Islet precursor cell (in vitro differentiated cells): Measurements from ENCODE around the gene PPFIBP1.

Experiments
- DNase-seq: peaks from one replicate; pipeline ENCODE4 v3.0.0-alpha.2; 2018

PPFIBP1 gene

DNA sequence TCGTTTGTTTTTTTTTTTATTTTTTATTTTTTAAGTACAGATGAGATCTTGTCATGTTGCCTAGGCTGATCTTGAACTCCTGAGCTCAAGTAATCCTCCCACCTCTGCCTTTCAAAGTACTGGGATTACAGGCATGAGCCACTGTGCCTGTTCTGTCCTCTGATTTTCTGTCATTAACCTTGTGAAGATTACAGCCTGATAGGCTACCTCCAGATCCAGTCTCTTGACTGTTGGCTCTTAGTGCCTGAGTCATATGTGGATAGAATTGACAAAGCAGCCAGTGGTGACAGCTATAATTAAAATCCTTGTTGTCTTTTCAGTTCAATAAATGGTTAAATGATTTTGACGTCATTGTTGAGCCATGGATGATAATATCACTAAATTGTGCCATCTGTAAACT, 151.0 kb downstream of the PPFIBP1 start:
- DNase-seq = no peak

DNA sequence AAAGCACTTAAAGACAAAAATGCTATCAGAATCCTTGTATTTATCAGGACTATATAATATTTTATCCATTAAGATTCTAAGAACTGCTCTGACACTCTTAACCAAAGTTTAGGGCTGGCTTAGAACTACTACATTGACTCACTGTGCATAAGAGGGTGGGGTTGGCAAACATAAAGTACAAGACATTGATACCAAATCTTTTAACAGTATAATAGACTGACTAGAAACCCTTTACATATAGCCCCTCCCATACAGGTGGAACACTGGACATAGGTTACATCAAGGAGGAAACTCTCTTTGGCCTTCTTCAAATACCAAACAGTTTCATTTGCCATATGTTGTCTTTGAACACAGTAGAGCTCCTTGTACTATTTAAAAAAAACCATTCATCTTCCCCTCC, 156.6 kb downstream of the PPFIBP1 start:
- no peak for DNase-seq

DNA sequence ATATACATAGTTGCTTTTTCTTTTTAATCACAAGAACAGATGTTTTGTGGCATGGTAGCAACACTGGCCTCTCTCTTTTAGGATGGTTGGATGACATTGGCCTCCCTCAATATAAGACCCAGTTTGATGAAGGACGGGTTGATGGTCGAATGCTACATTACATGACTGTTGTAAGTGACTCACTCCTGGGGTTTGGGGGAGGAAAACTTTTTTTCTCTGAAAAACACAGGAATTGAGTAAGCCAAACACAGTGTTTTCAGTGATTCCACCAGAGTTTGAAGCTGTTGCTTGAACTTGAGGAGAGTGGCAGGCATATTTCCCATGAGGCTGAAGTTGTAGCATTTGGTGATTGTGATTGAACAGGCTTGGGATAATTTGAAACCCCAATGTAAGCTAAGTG, 158.5 kb downstream of the PPFIBP1 start:
- no peak for DNase-seq

DNA sequence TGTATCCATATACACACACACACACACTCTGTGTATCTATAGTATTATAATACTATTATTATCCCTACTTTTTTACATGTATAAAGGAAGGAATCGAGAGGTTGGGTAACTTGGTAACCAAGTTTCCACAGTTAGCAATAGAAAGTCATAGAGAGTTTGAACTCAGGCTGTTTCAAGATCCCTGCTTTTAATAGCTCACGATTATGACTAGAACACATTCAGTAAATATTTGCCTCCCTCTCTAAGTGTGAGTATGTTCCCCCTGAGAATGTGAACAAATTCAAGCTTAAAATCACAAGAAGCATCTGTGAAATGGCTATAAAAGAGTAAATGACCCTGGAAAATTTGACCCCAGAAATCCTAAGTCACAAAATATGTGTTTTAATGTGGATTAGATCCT, 161.3 kb downstream of the PPFIBP1 start:
- no peak for DNase-seq

DNA sequence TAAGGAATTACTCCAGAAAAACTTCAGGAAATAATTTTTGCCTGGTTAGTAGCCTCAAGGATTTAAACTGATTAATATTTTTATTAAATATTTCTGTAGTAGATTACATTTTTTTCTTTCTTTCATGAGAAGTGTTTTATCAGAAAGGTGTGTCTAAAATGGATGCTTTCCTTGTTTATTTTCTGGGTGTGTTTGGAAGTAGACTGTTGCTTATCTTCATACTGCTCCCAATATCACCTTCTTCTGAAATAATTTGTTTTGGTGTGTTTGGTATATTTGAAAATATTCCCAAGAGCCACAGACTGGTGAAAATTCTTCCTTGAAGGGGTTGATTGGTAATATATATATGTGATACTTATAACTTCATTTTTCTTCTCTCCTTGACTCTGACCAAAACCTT, 162.1 kb downstream of the PPFIBP1 start:
- no peak for DNase-seq

DNA sequence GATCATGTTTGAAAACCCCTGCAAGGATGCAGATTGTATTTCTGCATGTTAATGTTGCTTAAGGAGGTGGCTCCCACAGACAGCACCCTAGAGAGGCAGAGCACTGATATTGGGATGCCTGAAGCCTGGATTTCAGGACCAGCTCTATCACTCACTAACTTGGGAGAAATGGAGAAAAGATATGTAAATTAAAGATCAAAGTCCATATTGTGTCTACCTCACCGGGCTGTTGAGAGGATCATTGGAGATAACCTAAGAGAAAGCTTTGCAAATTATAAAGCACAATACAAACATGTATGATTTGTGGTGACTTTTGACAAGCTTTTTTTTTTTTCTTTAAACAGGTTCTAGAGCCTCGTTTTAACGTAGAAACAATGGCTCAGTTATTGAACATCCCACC, 164.7 kb downstream of the PPFIBP1 start:
- no peak for DNase-seq

DNA sequence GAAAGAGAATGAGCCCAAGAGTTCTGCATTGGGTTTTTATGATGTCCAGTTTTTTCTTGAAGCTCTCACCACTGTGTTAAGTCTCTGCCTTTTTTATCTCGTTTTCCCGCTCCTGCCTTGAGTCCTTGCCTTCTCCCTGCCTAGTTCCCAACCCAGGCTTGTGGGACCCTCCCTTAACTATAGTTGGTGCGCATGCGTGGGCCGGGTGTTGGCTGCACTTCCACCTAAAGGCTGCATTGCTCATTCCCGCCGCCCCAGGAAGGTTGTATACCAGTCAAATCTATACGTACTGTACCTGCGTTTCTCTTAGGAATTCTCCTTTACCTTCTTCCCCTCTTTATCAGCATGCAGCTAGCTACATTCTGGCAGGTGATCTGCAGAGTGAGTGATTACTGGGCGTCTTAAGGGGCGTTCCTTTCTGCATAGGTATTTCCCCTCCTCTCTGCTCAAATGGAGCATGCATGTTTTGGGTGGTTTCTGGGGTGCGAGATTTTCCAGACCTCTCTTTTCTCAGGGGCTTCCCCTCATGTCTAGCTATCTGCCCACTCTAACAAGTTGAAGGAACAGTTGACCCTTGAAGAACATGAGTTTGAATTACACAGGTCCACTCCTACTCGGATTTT, 165.7 kb downstream of the PPFIBP1 start:
- no peak for DNase-seq

DNA sequence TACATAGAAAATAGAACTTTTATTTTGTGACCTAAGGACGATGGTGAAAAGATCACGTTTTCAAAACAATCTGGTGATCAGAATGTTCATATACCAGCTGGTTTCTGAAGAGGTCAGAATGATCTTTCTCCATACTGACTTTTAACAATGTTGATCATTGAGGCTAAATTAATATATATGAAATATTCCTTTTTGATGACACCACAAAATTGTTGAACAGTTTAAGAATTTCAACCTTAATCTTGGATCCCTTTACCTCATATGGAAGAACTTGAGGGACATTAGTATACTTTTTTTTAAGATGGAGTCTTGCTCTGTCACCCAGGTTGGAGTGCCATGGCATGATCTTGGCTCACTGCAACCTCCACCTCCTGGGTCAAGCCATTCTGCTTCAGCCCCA, 169.4 kb downstream of the PPFIBP1 start:
- no peak for DNase-seq

DNA sequence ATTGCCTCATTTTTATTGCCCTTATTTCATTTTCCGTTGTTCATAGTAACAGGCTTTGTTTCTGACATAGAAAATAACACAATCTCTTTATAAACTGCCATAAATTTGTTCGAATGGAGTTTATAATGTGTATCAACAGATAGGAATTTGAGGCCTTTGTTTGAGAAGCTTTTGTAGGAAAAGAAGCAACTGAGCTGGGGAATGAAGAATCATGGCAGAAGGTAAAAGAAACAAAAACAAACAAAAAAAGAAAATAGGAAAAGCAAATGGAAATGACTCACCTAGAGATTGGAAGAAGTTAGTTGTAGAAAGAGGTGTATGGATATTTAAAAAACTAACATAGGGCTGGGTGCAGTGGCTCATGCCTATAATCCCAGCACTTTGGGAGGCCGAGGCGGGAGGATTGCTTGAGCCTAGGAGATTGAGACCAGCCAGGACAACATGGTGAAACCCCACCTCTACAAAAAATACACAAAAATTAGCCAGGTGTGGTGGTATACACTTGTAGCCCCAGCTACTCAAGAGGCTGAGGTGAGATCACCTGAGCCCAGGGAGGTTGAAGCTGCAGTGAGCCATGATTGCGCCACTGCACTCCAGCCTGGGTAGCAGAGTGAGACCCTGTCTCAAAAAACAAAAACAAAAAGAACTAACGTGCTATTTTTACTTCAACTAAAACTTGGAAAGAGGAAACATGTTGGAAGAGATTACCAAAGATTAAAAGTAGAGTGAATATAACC, 171.7 kb downstream of the PPFIBP1 start:
- no peak for DNase-seq

DNA sequence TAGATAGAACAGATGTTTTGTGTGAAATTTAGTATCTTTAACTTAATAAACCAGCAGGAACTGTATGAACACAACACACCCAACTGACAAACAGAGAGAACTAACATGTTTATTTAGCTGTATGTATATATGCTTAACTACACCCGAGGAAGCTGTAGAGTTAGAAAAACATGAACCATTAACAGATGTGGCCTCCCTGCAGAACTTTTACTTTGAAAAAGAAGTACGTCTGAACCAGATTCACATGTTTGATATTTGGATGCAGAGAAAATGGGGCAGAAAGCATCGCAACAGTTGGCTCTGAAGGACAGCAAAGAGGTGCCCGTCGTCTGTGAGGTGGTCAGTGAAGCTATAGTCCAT, 172.3 kb downstream of the PPFIBP1 start, which contains the start of gene REP15:
Gene REP15, plus strand, starts transcription at position 155 of the 360 bp plus-strand sequence. Its CDS starts 116 bp downstream, at position 271.
- DNase-seq = no peak

DNA sequence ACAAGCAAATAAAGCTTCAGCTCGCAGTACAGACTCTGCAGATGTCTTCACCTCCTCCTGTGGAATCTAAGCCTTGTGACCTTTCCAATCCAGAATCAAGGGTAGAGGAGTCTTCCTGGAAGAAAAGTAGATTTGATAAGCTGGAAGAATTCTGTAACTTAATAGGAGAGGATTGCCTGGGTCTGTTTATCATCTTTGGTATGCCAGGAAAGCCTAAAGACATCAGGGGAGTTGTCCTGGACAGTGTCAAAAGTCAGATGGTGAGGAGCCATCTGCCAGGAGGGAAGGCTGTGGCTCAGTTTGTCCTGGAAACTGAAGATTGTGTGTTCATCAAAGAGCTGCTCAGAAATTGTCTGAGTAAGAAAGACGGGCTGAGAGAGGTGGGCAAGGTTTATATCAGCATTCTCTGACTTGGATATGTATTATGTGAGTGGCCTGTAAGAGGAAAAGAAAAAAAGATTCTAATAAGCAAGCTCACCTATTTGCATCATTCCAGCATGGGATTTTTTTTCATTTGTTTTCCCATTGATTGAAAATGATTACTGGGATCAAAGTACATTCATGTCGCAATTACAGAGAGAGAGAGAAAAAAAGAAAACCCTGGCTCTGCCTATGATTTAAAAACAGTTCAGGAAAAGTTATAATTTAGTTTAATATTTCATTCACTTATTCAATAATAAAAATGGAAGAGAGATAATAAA, 173.0 kb downstream of the PPFIBP1 start:
- no peak for DNase-seq

DNA sequence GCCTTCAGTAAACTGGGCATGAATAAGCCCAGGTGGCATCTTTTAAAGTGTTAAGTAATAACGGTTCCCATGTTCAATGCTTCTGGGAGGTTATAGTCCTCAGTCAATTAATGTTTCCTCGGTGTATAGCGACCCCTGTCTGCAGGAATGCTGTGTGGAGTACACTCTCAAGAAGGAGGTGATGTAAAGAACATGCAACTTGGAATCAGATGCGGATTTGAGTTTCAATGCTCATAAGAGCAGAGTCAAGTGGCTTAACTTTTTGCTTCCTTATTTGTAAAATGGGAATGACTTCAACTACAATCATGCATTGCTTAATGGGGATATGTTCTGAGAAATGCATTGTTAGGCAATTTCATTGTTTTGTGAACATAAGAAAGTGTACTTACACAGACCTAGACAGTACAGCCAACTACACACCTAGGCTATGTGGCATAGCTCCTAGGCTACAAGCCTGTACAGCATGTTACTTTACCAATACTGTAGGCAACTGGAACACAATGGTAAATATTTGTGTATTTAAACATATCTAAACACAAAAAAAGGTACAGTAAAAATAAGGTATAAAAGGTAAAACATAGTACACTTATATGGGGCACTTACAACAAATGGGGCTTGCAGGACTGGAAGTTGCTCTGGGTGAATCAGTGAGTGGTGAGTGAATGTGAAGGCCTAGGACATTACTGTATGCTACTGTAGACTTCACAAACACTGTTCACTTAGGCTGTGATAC, 179.9 kb downstream of the PPFIBP1 start:
- peak; percentile 90 for DNase-seq

DNA sequence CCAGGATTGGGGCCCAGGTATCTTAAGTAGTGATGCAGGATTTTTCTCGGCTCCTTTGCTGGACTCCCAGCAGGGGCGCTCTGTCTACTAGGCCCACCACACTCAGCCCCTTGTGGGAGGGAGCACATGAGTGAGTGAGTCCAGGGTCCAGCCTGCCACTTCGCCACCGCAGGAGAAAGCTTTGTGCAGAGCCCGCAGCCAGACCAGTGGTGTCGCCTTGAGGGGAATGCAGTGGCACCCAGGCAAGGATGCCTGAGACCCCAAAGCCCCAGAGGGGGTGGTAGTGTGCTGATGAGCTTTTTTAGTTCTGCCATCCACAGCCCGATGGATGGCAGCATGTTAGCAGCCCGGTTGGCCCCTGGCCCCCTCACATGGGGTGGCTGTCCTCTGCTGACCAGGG, 181.3 kb downstream of the PPFIBP1 start:
- DNase-seq = peak; percentile 87

DNA sequence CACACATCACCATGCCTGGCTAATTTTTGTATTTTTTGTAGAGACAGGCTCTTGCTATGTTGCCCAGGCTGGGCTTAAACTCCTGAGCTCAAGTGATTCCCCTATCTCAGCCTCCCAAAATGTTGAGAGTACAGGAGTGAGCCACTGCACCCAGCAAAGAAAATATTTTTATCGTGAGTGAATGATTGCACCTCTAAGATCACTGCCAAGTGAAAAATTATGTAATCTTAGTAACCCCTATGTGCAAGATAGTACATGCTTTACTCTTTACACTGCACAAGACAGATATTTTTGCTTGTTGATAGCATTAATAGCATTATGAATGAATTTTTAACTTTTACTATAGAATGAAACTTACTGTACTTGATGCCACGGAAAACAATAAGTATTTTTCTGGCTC, 183.2 kb downstream of the PPFIBP1 start:
- DNase-seq = no peak

DNA sequence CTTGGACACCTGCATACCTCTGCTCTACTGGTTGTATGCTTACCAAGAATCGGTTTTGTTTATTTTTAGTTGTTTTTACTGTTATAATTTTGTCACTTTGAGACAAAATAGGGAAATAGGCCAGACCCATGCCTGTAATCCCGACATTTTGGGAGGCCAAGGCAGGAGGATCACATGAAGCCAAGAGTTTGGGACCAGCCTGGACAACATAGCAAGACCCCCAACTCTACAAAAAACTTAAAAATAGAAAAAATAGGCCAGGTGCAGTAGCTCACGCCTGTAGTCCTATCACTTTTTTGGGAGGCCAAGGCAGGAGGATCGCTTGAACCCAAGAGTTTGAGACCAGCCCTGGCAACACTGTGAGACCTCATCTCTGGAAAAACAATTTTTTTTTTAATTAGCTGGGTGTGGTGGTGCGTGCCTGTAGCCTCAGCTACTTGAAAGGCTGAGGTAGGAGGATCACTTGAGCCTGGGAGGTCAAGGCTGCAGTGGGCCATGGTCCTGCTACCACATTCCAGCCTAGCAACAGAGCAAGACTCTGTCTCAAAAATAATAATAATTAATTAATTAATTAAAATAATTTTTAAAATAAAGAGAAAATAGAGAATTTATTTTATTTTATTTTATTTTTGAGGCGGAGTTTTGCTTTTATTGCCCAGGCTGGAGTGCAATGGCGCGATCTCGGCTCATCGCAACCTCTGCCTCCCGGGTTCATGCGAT, 185.4 kb downstream of the PPFIBP1 start:
- no peak for DNase-seq

DNA sequence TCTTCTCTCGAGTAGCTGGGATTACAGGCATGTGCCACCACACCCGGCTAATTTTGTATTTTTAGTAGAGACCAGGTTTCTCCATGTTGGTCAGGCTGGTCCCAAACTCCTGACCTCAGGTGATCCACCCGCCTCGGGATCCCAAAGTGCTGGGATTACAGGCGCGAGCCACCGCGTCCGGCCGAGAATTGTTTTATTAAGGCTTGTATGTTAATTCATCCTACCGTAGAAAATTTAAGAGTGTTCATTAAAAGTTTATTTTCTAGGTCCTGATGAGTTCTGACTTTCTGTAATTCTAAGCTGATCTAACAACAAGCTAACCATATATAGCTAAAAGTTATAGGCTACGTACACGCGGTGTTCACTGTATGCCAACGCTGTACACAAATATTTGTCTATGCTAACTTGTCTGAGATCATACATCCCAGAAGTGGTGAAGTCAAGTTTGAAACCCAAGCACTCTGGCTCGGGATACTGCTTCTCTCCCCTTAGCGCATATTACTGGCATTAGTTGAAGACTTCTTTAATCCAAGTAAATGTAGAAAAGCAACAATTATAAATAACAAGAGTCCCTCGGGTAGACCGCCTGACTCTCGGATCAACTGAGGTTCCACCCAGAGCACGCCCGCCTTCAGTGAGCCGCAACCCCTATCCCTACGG, 186.1 kb downstream of the PPFIBP1 start:
- DNase-seq = no peak

DNA sequence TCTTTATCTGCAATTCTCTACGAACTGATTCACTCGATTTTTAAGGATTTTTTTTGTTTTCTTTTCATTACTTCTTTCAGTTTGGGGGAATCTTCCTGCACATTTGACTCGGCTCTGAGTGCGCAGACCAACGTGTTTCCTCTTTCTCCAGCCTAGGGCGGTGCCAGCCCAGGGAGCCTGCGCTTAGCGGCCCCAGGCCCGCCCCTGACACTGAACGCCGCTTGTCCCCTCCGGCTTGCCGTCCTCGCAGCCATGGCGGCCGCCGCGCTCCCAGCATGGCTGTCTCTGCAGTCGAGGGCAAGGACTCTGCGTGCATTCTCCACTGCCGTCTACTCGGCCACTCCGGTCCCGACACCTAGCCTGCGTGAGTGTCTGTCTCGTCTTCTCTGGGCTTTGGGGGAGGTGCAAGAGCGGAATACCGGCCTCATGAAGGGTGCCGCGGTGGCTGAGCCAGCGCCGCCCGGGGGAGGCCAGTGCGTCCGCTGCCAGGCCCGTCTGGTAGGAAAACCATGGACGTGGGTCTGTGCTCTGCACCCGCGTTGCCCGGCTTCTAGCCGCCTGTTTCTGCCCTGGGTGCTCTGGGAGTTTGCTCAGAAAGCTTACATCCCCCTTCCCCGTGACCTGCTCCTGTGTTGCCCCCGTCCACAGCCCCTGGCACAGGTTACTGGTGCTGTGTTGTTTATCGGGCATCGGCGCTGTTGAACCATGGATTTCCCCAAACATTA, 186.7 kb downstream of the PPFIBP1 start, which contains the start of gene MRPS35:
Gene MRPS35, plus strand, starts transcription at position 241 of the 725 bp plus-strand sequence. Its CDS starts 12 bp downstream, at position 253.
- peak; percentile 97 for DNase-seq

DNA sequence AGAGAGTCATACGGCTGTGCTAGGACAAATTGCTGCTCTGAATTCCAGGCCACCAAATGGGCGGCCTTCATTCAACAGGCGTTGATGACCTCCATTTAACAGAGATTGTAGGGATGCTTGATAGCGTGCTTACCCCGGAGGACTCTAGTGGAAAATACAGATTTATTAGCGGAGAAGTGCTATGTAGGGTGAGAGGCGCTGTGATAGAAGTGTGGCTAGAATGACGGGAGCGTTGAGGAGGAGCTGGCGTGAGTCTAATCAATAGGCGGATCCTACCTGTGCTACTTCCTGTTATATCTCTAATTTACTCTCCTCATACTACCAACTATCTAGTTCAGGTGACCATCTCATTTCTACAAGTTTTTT, 187.3 kb downstream of the PPFIBP1 start:
- no peak for DNase-seq

DNA sequence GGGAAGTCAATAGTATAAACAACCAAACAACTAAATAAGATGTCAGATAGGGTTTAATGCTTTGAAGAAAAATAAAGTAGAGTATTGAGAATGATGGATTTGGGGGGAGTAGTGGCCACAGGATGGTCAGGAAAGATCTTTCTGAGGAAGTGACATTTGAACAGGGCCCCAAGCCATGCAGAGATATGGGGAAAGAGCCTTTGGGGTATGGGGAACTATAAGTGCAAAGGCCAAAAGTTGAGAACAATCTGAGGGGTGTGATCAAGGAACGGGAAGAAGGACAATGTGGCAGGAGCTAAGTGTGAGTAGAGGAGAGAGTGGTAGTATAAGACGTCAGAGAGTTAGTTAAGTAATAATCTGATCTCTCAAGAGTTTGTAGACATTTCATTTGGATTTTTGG, 188.0 kb downstream of the PPFIBP1 start:
- no peak for DNase-seq

DNA sequence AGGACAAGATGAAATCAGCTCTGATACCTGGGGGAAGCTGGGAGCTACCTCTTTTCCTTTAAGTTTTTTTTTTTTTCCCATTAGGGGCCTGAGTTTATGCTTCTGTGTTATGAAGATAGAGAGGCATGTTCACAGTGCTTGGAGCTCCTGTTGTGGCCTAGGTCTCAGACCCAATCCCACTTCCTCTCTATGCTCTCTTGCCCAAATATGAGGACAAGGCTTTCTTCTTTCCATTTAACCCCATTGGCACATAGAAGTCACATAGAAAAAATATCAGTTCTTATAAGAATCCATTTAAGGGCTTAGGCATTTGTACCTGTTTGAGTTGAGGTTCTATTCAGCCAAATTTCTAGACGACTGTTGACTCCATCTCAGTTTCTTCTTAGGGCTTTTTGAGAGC, 199.2 kb downstream of the PPFIBP1 start:
- no peak for DNase-seq

DNA sequence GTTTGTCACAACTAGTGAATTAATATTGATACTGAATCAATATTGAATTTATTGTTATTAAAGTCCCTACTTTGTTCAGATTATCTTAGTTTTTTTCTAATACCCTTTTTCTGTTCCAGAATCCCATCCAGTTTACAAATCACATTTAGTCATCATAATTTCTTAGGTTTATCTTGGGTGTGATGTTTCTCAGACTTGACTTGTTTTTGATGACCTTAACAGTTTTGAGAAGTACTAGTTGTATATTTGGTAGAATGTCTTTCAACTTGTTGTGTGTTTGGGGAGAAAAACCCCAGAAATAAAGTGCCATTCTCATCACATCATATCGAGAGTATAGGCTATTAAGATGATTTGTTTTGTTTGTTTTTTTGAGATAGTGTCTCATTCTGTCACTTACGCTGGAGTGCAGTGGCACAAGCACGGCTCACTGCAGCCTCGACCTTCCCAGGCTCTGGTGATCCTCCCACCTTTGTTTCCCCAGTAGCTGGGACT, 206.1 kb downstream of the PPFIBP1 start:
- no peak for DNase-seq
